RWPE1 (cell line): ENCODE measurements around the gene TLDC2.

Experiments used
- CTCF ChIA-PET: fragments of 350-600 bp; sonication (Branson Sonifier 250); formaldehyde crosslinking; extraction: SDS; loops from one replicate; lab custom pipeline; 2021; lab: Yijun Ruan, JAX
- POLR2A ChIA-PET: fragments of 400-600 bp; formaldehyde crosslinking; extraction: SDS; loops from one replicate; lab custom pipeline; 2020; ENCODE audit warnings: antibody characterized with exemption; ENCODE audit not compliant: low non-redundant PET; lab: Yijun Ruan, JAX
- DNase-seq: peaks from one replicate; pipeline ENCODE4 v3.0.0; 2012; ENCODE audit warnings: low spot score
- H3K27ac ChIP-seq: fragments of 450-650 bp; 2 replicates; pipeline ENCODE4 v1.5.1; 2017
- TF ChIP-seq, protein P1 (sequence below): fragments of 450-650 bp; conservative IDR thresholded peaks from 2 replicates; pipeline ENCODE4 v1.5.1; 2017; ENCODE audit warnings: low read depth, mild to moderate bottlenecking

Gene TLDC2

DNA sequence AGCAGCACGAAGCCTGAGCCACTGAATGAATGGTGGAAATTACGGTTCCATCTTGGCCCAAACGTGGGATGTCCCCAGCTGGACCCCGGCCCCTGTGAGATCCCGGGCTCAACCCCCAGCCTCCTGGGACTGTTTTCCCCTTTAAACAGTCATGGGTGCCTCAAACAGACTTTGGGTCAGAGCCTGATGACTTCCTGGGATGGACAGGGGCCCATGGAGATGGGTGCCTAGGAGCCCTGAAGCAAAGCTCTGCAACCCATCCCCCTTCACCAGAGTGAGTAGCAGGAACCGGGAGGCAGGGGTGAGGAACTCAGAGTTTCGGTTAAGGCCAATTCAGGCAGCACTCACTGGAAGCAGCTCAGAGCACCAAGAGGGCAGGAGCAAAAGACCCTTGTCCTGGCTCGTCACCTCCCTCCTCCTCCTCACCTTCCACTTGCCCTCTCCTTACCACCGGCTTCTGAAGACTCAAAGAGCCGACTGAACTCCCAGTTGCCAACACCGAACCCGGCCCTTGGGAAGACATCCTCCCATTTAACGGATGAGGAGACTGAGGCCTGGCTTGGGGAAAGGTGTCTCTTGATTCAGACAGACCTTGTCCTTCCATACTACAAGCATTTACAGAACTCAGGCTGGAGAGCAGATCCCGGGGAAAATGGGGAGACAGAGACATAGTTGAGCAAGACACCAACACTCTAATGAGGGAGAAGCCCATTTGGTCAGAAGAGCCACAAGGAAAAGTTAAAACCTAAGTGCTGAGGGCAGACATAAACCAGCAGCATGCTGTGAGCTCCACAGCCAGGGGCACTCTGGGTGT, 14.9 kb upstream of the TLDC2 start:
- H3K27ac ChIP-seq, result peak overlapping the region; percentile 99
- ChIA-PET CTCF (interaction anchor here (0.6 to 1.2 kb wide), 4 partner anchors 26 to 421 kb away, joined by 3 to 5 read pairs (median 3); no protein-coding TSS in a partner anchor), POLR2A (interaction anchor here (0.5 to 0.6 kb wide), 2 partner anchors 12 to 117 kb away, joined by 3 read pairs; no protein-coding TSS in a partner anchor)
- TF ChIP-seq, protein P1, sequence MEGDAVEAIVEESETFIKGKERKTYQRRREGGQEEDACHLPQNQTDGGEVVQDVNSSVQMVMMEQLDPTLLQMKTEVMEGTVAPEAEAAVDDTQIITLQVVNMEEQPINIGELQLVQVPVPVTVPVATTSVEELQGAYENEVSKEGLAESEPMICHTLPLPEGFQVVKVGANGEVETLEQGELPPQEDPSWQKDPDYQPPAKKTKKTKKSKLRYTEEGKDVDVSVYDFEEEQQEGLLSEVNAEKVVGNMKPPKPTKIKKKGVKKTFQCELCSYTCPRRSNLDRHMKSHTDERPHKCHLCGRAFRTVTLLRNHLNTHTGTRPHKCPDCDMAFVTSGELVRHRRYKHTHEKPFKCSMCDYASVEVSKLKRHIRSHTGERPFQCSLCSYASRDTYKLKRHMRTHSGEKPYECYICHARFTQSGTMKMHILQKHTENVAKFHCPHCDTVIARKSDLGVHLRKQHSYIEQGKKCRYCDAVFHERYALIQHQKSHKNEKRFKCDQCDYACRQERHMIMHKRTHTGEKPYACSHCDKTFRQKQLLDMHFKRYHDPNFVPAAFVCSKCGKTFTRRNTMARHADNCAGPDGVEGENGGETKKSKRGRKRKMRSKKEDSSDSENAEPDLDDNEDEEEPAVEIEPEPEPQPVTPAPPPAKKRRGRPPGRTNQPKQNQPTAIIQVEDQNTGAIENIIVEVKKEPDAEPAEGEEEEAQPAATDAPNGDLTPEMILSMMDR, result no peak
- no peak for DNase-seq

DNA sequence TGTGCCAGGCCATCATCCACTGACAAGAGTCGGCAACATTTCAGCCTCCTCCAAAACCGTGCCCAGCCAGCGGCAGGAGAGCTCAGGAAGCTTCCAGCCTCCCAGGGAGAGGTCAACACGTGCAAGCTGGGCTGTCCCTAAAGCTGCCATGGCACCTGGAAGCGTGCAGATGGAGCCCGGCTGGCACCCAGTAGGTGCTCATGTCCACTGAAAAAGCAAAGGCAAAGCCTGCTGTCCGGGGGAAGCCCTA, 14.4 kb upstream of the TLDC2 start:
- TF ChIP-seq, protein P1, result no peak
- ChIA-PET CTCF (interaction anchor here (0.7 to 1.2 kb wide), 5 partner anchors 11 to 422 kb away, joined by 3 to 5 read pairs (median 3); no protein-coding TSS in a partner anchor), POLR2A (interaction anchor here (0.5 to 0.8 kb wide), 3 partner anchors 12 to 118 kb away, joined by 3 read pairs; no protein-coding TSS in a partner anchor)
- DNase-seq, result no peak
- H3K27ac ChIP-seq, result peak overlapping the region; percentile 99

DNA sequence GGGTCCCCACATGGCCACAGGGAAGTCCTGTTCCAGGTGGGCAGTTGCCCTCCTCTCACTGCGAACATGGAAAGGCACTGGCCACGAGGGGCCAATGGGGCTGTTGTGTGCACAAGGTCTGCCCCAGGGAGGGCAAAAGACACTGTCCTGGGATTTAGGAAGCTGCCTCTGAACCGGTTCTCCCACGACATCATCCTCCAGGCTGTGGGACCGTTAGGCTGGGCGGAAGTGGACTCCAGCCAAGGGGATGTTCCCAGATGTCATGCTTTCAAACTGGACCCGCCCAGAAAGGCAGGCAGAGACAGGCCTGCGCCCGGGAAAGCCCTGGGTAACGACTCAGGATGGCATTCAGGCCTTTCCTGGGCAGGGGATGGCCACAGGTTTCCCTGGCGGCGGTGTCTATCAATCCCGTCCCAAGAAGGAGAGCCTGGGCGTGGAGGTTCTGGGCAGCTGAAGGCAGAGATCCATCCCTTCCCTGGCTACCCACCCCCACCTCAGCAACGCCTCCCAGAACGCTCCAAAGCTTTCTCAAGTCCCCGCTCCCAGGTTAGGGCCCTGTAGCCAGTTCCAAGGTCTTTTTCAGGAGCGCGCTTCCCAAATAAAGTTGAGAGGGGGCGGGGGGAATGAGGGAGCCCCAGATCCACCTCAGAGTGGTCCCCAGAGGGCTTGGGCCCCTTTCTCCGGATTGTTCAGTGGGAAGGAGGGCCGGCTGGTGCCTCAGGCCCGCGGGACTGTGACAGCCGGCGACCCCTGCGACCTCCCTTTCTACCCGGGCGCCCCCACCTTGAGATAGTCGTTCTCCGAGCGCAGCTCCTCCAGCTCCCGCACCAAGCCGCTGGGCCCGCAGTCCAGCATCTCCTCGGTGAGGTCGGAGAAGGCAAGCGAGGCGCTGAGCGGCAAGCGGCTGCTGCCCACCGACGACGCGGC, 13.8 kb upstream of the TLDC2 start:
- ChIA-PET POLR2A (interaction anchor here (0.5 to 1.1 kb wide), 8 partner anchors 13 to 473 kb away, joined by 3 to 7 read pairs (median 4); no protein-coding TSS in a partner anchor), CTCF (interaction anchor here (0.5 to 2.9 kb wide), 13 partner anchors 8 to 901 kb away, joined by 3 to 16 read pairs (median 4); no protein-coding TSS in a partner anchor)
- peak overlapping the region; percentile 99 for H3K27ac ChIP-seq
- TF ChIP-seq, protein P1, result no peak
- peak; percentile 100 for DNase-seq

DNA sequence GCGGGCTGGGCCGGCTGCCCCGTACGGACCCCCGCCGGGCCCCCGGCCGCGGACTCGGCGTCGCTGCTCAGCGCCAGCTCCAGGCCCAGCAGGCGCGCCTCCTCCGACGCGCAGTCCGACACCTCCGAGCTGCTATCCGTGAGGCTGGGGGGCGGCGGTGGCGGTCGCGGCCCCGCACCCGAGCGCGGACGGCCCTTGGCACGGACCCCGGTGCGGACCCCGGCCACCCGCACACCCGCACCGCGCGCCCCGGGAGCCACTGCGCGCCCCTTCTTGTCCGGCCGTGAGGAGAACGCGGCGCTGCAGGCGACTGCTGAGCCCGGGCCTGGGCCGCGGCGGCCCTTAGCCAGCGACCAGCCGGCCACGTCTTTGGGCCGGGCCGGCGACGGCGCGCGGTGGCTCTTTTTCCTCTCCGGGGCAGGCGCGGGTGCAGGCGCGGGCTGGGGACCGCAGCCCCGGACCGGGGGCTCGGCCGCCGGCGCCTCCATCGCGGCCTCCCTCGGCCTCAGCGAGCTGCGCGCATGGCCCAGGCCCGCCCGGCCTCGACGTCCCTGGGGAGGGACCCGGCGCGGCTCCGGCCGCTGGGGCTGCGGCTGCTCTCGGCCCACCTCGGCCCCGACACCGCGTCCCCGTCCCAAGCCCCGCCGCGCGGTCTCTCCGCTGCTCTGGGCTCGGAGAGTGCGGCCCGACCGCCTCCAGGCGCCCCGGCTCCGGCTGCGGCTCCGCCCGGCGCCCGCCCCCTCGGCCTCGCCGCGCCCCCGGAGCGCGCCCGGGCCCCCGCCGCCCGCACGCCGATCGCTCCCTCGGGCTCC, 12.9 kb upstream of the TLDC2 start:
- ChIA-PET POLR2A (interaction anchor here (0.6 to 1.1 kb wide), 4 partner anchors 27 to 472 kb away, joined by 3 to 6 read pairs (median 5); no protein-coding TSS in a partner anchor), CTCF (interaction anchor here (0.5 to 2.9 kb wide), 28 partner anchors 7 to 726 kb away, joined by 3 to 16 read pairs (median 4); partner anchors contain the start of genes TGIF2 and TLDC2)
- peak overlapping the region; percentile 99 for H3K27ac ChIP-seq
- DNase-seq, result no peak
- TF ChIP-seq, protein P1, result no peak

DNA sequence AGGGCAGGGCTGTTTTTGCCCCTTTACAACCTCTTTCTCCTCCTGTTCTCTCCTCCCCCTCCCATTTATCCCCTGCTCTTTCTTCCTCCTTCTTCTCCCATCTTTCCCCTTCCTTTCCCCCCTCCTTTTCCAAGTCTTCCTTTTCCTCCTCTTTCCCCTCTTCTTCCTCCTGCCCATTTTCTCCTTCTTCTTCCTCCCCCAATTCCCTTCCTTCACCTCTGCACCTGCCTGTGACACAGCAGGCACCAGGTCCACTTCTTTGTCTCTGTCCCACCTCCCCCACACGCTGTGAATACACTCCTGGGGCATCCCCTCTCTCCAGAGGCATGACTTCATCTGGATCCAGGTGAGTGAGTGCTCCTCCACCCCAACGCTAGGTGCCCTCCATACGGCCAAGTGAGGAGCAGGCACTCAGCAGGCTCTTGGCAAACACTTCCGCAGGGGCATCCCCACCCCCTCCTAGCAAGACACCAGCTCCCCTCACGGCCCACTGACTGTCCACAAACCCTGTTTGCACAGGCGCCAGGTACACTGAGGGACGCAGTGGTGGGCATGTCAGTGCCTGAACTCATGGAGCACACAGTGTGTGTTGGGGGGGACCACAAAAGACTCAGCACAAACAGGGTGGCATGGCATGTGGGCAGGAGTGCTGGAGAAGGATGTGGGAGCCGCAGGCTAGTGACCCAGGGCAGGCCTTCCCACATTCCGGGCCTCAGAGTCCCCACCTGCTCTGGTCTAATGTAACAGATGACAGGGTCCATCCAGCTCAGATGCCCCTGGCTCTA, 10.7 kb upstream of the TLDC2 start:
- POLR2A ChIA-PET, result no interaction called here
- CTCF ChIA-PET, result interaction anchor here (0.5 to 2.3 kb wide), 4 partner anchors 21 to 291 kb away, joined by 3 to 9 read pairs (median 5); no protein-coding TSS in a partner anchor
- TF ChIP-seq, protein P1, result no peak
- DNase-seq, result no peak
- H3K27ac ChIP-seq, result peak overlapping the region; percentile 99
